GM21717 (cell line): ENCODE data around the gene ZNF341.

ENCODE experiments used
- ATAC-seq: cut with Tn5 transposase; IDR thresholded peaks from one replicate; pipeline ENCODE4 v1.9.1; 2021; ENCODE audit warnings: mild to moderate bottlenecking, moderate library complexity; ENCODE audit not compliant: unreplicated experiment

The ZNF341 gene

GRCh38 chr20:33701629-33702450 lies 30.0 kb upstream of the ZNF341 start:
- no peak for ATAC-seq

DNA sequence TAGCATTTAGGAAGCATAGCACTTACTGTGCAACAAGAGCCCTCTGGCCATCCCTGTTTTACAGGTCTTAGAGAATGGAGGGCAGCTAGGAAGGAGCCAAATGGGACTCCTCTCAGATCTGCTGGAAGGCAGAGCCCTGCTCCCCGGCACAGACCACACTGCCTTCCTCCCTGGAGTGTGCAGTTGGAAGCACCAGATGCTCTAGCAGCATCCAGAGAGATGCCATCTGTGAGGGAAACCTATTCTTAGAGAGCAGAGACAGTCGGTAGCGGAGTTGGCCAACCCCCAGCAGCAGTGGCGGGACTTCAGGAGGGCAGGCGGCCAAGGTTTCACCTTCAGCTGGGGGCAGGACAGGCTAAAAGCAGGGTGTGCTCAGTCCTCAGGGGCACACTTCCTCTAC lies 28.9 kb upstream of the ZNF341 start:
- no peak for ATAC-seq

- ATAC-seq, result no peak
These were observed 28.2 kb upstream of the ZNF341 start for GRCh38 chr20:33703498-33704137.

- no peak for ATAC-seq
These were observed 27.4 kb upstream of the ZNF341 start for GRCh38 chr20:33704197-33704924.

GRCh38 chr20:33707668-33708067 lies 24.1 kb upstream of the ZNF341 start:
- no peak for ATAC-seq

- no peak for ATAC-seq
These were observed 22.4 kb upstream of the ZNF341 start for GRCh38 chr20:33709398-33709797.

DNA sequence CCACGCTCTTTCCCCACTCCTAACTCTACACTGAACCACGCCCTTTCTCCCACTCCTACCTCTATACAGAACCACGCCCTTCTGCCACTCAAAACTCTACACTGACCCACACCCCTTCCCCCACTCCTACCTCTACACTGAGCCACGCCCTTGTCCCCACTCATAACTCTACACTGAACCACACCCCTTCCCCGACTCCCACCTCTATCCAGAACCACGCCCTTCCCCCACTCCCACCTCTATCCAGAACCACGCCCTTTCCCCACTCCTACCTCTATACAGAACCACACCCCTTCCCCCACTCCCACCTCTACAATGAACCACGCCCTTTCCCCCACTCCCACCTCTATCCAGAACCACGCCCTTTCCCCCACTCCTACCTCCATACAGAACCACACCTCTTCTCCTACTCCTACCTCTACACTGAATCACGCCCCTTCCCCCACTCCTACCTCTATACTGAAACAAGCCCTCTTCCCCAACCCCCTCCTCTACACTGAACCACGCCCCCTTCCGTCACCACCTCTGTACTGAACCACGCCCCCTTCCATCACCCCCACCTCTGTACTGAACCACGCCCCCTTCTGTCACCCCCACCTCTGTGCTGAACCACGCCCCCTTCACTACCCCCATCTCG lies 21.8 kb upstream of the ZNF341 start:
- no peak for ATAC-seq

- no peak for ATAC-seq
These were observed 20.9 kb upstream of the ZNF341 start for GRCh38 chr20:33710681-33711445.

DNA sequence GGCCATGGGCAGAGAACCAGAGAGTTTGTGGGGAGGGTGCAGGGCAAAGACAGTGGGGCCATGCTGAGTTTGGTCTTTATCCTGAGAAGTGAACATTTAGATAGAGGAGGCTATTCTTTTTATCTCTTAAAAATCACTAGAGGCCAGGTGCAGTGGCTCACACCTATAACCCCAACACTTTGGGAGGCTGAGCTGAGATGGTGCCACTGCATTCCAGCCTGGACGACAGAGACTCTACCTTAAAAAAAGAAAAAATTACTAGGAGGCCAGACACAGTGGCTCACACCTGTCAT lies 20.4 kb upstream of the ZNF341 start:
- no peak for ATAC-seq

DNA sequence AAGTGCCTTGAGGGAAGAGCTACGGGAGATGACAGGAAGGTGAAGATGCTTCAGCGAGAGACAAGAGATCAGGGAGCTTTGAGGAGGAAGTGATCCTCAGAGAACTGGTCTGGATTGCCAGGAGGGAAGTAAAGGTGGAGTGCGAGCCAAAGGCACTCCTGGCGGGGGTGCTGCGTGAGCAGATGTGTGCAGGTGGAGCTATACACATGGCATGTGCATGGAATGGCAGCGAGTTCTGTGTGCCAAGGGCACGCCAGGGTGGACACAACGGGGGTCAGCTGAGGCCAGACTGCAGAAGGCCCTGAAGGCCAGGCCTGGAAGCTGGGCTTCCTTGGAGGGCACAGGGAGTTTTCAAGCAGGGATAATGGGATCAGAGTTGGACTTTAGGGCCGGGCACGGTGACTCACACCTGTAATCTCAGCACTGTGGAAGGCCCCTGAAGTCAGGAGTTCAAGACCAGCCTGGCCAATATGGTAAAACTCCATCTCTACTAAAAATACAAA lies 17.9 kb upstream of the ZNF341 start:
- no peak for ATAC-seq

DNA sequence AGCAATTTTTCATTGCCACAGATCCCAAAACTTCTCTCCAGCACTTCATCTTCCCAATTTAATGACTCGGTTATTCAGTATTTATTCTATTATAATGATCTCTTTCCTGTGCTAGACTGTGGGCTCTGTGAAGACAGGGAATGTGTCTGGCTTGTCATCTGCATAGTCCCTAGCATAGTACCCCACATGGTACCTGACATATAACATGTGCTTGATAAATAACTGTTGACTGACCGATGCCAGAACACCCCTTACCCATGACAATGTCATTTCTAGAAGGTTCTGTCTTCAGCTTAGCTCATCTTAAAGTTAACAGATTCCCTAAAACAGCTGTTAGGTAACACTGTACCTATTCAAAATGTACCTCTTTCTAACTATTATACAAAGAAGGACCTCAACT lies 15.3 kb upstream of the ZNF341 start:
- no peak for ATAC-seq

- ATAC-seq, result no peak
These were observed 12.4 kb upstream of the ZNF341 start for GRCh38 chr20:33719277-33719988.

DNA sequence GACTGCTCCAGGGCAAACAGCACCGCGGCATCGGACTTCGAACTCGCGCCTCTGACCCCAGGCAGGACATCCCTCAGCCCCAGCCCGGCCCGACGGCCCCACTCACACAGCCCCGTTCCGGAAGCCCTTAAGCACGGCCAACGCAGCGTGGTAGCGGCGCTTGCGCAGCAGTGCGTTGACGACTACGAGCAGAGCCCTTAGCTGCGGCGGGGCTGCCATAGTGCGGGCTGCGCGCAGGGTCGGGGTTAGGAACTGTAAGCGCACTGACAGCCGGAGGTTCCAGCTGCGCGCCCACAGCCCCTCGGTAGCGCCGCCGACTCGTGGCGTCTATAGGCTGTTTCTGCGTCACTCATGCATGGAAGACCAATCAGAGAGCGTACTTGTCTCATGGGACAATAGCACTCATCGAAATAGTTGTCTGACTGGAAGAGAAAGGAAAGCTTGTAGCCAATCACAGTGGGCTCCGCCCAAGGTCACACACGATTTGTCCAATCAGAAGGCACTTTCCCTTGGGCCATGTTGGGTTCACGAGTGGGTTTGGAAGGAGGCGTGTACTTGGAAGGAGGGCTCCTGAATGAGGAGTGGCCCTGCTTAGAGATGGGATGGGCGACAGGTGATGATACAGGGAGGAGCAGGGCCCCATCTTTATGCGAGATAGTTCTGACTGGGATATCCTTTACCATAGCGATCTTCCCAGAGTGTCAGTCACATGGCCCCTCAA lies 11.6 kb upstream of the ZNF341 start, which contains the start of gene PXMP4:
Gene PXMP4, minus strand, starts transcription at position 322 of the 721 bp plus-strand sequence. Its CDS starts 103 bp downstream, at position 219.
- peak; percentile 83 for ATAC-seq

GRCh38 chr20:33721391-33722140 lies 10.2 kb upstream of the ZNF341 start:
- ATAC-seq, result no peak

GRCh38 chr20:33724439-33725094 lies 7.2 kb upstream of the ZNF341 start:
- no peak for ATAC-seq

DNA sequence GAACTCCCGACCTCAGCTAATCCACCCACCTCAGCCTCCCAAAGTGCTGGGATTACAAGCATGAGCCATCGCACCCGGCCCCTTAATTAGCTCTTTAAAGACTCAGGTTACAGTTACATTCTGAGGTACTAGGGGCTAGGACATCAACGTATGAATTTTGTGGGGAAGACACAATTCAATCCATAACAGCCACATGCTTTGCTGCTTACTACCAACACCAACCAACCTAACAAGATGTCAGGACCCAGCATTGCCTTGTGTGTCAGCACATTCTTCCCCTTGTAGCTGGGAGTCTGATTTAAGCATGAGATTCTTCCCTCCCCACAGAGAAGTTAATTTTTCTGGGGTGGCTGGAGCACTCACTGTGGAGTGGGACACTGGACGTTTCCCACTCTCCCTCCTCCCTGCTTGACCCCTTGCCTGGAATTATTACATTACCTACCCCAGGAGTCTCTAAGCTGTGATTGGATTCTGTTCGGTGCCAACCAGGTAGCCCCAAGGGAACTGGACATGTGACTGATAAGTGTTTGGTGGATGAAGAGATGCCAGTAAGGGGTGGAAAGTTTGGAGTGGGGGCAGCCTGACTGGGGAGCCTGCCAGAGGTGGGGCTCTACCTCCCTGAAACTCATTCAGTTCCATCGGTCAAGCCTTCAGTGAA lies 6.1 kb upstream of the ZNF341 start:
- no peak for ATAC-seq

DNA sequence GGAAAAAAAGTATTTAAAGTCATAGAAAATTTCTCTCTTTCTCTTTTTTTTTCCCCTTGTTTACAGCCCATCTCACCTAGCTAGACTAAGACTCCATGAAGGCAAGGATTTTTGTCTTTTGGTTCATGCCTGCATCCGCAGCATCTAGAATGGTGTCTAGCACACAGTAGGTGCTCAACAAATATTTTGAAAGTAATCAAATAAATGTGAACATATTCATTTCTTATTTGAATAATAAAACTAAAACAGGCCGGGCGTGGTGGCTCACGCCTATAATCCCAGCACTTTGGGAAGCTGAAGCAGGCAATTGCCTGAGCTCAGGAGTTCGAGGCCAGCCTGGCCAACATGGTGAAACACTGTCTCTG lies 4.7 kb upstream of the ZNF341 start:
- ATAC-seq, result no peak

- no peak for ATAC-seq
These were observed 4.0 kb upstream of the ZNF341 start for GRCh38 chr20:33727806-33728205.
